Right renal cortex interstitium (tissue), 3 donors: Measurements from ENCODE around the gene CHAF1A. TPM values are rescaled to one million over a fixed set of nuclear protein-coding genes. Genes with fewer than 3 reads are reported as not detected.

Experiments
- DNase-seq, 3 donors: peaks; one replicate each; pipeline ENCODE4 v3.0.0-alpha.2; 2013; ENCODE audit warnings: low read depth in 3 of 3, low spot score in 2 of 3
- polyA plus RNA-seq, 3 donors: library from polyadenylated mRNA; unstranded; fragments of 120-200 nt; gene quantifications; one replicate each; pipeline ENCODE4 v1.2.1, GENCODE V29; 2013; ENCODE audit not compliant: insufficient read length in 3 of 3

Gene CHAF1A
- polyA plus RNA-seq, 3 donors = 21.3 to 26.1 (median 21.3) TPM

GRCh38 chr19:4453232-4454179 lies 51.1 kb downstream of the CHAF1A start:
- no peak for DNase-seq

- no peak for DNase-seq
Observed at GRCh38 chr19:4454747-4455718, 52.6 kb downstream of the CHAF1A start.

GRCh38 chr19:4455719-4456475 lies 53.5 kb downstream of the CHAF1A start:
- DNase-seq = peak in 2 of 3 donors; percentile 25 to 66

- DNase-seq = peak in 1 of 3 donors; percentile 20
Observed at GRCh38 chr19:4456476-4456842, 54.0 kb downstream of the CHAF1A start.

DNA sequence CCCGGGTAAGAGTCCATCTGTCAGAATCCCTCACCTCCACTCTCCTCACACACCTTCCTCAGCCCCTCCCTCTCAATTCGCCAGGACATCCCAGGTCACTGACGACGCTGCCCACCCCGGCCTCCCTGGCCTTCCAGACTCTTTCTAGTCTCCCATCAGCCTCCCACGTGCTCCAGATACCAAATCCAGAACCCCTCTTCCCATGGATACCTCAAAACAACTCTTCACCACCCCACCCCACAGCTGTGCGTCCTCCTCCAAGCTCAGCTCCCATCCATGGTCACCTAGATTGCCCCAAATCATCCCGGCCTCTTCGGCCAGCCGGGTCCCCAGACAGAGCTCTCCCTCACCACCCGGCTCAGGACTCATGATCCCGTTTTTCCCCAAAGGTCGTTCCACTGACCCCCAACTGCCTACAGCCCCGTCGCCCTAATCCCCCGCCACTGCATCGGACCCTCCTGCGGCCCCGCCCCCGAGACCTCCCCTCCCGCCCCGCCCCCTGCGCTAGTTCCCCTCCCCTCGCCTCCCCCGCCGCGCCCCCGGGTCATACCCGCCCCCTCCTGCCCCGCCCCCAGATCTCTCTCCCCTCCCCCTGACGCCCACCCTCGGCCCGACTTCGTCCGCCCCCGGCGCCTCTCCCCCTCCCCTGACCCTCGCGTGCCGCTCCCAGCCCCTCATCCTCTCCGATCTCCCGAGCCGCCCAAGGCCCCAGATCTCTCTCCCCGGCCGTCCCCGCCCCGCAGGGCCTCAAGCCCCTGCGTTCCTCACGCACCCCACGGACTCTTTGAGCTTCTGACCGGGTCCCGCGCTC lies 54.6 kb downstream of the CHAF1A start:
- DNase-seq = no peak

DNA sequence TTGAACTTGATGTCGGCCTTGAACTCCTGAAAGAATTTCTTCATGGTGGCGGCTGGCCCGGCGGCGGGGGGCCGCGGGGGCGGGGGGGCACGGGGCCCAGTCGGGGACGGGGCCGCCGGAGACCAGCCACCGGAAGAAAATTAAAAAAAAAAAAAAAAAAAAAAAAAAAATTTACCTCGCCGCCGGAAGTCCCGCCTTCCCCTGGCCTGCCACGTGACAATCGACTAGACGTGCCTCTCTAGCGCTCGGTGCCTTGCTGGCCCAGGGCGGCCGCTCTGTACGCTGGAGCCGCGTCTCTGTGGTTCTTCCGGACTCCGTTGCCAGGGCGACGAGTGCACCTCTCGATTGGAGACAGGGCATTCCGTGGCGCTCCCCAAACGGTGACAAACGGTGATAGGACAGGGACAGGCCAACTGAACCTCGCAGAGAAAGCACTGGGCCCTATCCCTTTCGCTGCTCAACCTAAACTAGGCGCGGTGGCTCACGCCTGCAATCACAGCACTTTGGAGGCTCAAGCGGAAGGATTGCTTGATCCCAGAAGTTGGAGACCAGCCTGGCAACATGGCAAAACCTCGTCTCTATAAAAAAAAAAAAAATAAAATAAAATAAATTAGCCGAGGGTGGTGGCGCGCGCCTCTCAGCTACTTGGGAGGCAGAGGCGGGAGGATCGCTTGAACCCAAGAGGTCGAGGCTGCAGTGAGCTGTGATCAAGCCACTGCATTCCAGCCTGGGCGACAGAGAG lies 55.4 kb downstream of the CHAF1A start, which contains the start of gene UBXN6:
TSS of gene UBXN6 (minus strand) at position 141 of the 742 bp plus-strand sequence. CDS start at position 44, 97 bp downstream.
- DNase-seq = peak; percentile 84 to 95 (median 87)

DNA sequence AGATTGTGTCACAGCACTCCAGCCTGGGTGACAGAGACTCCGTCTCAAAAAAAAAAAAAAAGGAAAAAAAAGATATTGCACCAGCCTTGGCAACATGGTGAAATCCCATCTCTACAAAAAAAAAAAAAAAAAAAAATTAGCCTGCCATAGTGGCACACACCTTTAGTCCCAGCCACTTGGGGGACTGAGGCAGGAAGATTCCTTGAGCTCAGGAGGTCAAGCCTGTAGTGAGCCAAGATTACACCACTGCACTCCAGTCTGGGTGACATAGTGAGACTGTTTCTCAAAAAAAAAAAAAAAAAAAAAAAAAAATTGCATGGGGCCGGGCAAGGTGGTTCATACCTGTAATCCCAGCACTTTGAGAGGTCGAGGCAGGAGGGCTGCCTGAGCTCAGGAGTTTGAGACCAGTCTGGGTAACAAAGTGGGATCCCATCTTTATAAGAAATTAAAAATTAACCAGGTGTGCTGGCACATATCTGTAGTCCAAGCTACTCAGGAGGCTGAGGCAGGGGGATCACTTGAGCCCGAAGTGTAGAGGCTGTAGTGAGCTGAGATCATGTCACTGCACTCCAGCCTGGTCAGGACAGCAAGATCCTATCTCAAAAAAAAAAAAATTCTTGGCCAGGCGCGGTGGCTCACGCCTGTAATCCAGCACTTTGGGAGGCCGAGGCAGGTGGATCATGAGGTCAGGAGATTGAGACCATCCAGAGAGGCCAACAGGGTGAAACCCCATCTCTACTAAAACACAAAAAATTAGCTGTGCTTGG lies 62.6 kb downstream of the CHAF1A start:
- no peak for DNase-seq

GRCh38 chr19:4467835-4468234 lies 65.4 kb downstream of the CHAF1A start:
- no peak for DNase-seq

- DNase-seq = peak; percentile 100
Observed at GRCh38 chr19:4471403-4472173, 69.1 kb downstream of the CHAF1A start.

DNA sequence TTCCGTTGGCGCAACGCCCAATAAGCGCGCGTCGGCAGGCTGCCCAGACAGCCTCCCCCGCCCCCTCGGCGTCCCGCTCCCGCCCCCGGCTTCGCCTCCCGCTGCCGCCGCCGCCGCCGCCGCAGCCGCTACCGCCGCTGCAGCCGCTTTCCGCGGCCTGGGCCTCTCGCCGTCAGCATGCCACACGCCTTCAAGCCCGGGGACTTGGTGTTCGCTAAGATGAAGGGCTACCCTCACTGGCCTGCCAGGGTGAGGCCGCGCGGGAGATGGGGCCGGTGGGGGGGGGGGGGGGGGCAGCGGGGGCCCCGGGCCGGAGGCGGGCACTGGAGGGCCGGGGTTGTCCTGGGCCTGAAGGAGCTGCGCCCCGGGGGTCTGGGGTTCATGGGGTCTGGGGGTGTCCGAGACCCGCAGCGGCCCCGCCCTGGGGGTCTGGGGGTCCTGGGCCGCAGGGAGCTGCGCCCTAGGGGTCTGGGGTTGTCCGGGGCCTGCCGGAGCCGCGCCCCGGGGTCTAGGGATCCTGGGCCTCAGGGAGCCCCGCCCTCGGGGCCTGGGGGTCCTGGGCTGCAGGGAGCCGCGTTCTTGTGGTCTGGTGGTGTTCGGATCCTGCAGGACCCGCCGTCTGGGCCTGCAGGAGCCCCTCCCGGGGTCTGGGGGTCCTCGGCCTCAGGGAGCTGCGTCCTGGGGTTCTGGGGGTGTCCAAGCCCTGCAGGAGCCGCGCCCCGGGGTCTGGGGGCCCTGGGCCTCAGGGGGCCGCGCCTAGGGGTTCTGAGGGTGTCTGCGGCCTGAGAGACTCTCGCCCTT lies 69.9 kb downstream of the CHAF1A start, which contains the start of gene HDGFL2:
TSS of gene HDGFL2 (plus strand) at position 124 of the 801 bp plus-strand sequence. CDS start at position 178, 54 bp downstream.
- no peak for DNase-seq

DNA sequence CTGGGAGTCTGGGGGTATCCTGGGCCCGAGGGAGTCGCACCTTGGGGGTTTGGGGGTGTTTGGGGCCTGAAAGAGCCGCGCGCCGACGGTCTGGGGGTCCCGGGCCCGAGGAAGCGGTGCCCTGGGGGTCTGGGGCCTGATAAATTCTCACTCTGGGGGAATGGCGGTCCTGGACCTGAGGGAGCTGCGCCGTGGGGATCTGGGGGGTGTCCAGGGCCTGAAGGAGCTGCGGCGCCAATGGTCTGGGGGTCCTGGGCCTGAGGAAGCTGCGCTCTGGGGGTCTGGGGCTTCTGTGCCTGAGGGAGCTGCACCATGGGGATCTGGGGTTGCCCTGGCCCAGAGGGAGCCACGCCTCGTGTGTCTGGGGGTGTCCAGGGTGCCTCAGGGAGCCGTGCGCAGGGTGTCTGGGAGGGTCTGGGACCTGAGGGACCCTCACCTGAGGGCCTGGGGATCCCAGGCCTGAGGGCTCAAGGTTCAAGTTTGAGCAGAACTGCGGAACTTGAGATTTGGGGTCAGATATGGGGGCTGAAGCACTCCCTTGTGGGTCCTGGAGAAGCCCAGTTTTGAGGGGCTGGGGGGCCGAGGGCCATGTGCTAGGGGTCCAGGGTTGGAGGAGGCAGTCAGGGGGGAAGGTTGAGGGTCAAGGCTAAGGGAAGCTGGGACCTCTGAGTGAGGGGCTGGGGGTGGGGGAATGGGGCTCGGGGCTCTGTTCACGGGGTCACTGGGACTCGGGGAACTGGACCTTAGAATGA lies 70.7 kb downstream of the CHAF1A start:
- no peak for DNase-seq

GRCh38 chr19:4473763-4474513 lies 71.5 kb downstream of the CHAF1A start:
- no peak for DNase-seq

DNA sequence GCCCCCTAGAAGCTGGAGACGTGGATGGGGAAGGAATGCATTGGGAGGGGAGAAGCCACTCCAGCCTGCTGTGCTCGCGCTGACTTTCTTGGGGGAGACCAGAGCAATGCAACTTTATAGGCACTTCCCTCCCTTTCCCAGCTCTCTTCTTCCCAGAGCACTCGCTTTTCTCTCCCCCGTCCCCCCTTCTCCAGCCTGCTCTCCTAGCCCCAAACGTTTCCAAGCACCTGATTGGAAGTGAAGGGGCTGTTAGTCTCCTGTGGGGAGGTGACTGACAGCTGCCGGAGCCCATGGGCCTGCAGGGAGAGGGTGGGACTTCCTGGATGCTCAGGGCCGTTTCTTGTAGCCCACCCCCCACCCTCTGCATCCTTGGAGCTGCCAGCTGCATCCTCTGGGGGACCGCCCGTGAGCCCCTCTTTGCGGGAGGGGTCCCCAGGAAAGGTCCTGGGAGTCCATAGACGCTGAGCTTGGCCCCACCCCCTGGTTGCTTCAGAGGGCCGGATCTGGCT lies 72.1 kb downstream of the CHAF1A start:
- DNase-seq = peak in 1 of 3 donors; percentile 44

GRCh38 chr19:4477034-4477801 lies 74.8 kb downstream of the CHAF1A start:
- no peak for DNase-seq
